Activated naive CD4-positive, alpha-beta T cell treated with anti-CD3 and anti-CD28 coated beads for 36 hours (primary cell): ENCODE measurements around the gene TAX1BP1. TPM values are rescaled to one million over a fixed set of nuclear protein-coding genes. Genes with fewer than 3 reads are reported as not detected.
A peak's percentile ranks its signal among the peaks of the same experiment; 100 is the strongest.
"Not testable (repeated sequence)": the region's sequence is repeated elsewhere in the genome, so short reads cannot be mapped to it uniquely, and the experiment has no call there.

Experiments used
- CTCF ChIA-PET: fragments of 350-600 bp; sonication (Branson Sonifier 250); formaldehyde crosslinking; loops from one replicate; lab custom pipeline; 2021; ENCODE audit warnings: antibody characterized with exemption; lab: Charles Lee
- DNase-seq: peaks from one replicate; pipeline ENCODE4 v3.0.0-alpha.2; 2020
- H3K27ac Mint-ChIP-seq: one replicate; pipeline ENCODE4 v1.8.0; 2021; ENCODE audit warnings: mild to moderate bottlenecking, mixed read lengths
- H3K27me3 Mint-ChIP-seq: one replicate; pipeline ENCODE4 v1.8.0; 2021; ENCODE audit warnings: low read depth, mixed read lengths
- H3K36me3 Mint-ChIP-seq: one replicate; pipeline ENCODE4 v1.8.0; 2021; ENCODE audit warnings: low read depth, mixed read lengths
- H3K4me1 Mint-ChIP-seq: one replicate; pipeline ENCODE4 v1.8.0; 2021; ENCODE audit warnings: low read depth, mixed read lengths
- H3K4me3 Mint-ChIP-seq: one replicate; pipeline ENCODE4 v1.8.0; 2021; ENCODE audit warnings: mild to moderate bottlenecking, moderate library complexity, mixed read lengths
- H3K9me3 Mint-ChIP-seq: one replicate; pipeline ENCODE4 v1.8.0; 2021; ENCODE audit warnings: mixed read lengths
- intact Hi-C: fragments of 100-400 bp; cut with micrococcal nuclease; formaldehyde crosslinking; loops from one replicate; pipeline ENCODE4 v1.15.1; 2023
- total RNA-seq, 2 experiments: library from RNA; stranded (reverse); gene quantifications; one replicate each; pipeline ENCODE4 v1.2.3, GENCODE V29; 2021

Gene TAX1BP1
- total RNA-seq, 2 experiments from 2014 or later, result 84.1 to 87.9 TPM

GRCh38 chr7:27742091-27742710 lies 2.2 kb downstream of the TAX1BP1 start:
- H3K27me3 Mint-ChIP-seq, H3K4me3 Mint-ChIP-seq, H3K36me3 Mint-ChIP-seq, DNase-seq, H3K27ac Mint-ChIP-seq, CTCF ChIA-PET, H3K9me3 Mint-ChIP-seq: not testable (repeated sequence)
- intact Hi-C loops, result loop anchor here (5.0 to 10.0 kb wide), 2 partner anchors 280 to 353 kb away; no protein-coding TSS in a partner anchor
- peaks cover 46% of the 10 kb centered on the region for H3K4me1 Mint-ChIP-seq

GRCh38 chr7:27745064-27745583 lies 5.2 kb downstream of the TAX1BP1 start:
- H3K4me1 Mint-ChIP-seq, result peaks cover 51% of the 10 kb centered on the region
- CTCF ChIA-PET, result interaction anchor here (0.6 to 2.8 kb wide), 12 partner anchors 21 to 275 kb away, joined by 3 to 14 read pairs (median 4); no protein-coding TSS in a partner anchor
- H3K27ac Mint-ChIP-seq, result no peak overlapping the region
- H3K9me3 Mint-ChIP-seq, result no peaks in the 10 kb centered on the region
- intact Hi-C loops, result loop anchor here (1.0 to 10.0 kb wide), 2 partner anchors 176 to 350 kb away; no protein-coding TSS in a partner anchor
- H3K27me3 Mint-ChIP-seq, result no peaks in the 10 kb centered on the region
- H3K36me3 Mint-ChIP-seq, result peaks cover 13% of the 10 kb centered on the region
- no peak overlapping the region for H3K4me3 Mint-ChIP-seq
- peak; percentile 5 for DNase-seq

GRCh38 chr7:27746486-27746885 lies 6.5 kb downstream of the TAX1BP1 start:
- peaks cover 14% of the 10 kb centered on the region for H3K36me3 Mint-ChIP-seq
- intact Hi-C loops, result loop anchor here (10.0 kb wide), 1 partner anchor 348 kb away; no protein-coding TSS in a partner anchor
- CTCF ChIA-PET, result interaction anchor here (0.7 to 2.8 kb wide), 4 partner anchors 15 to 274 kb away, joined by 3 to 14 read pairs (median 5); no protein-coding TSS in a partner anchor
- no peaks in the 10 kb centered on the region for H3K9me3 Mint-ChIP-seq
- H3K27me3 Mint-ChIP-seq, result no peaks in the 10 kb centered on the region
- H3K27ac Mint-ChIP-seq, result no peak overlapping the region
- no peak for DNase-seq
- H3K4me3 Mint-ChIP-seq, result no peak overlapping the region
- H3K4me1 Mint-ChIP-seq, result peaks cover 43% of the 10 kb centered on the region

GRCh38 chr7:27746978-27747377 lies 7.0 kb downstream of the TAX1BP1 start:
- Mint-ChIP-seq H3K36me3 (peaks cover 15% of the 10 kb centered on the region), H3K4me3 (no peak overlapping the region), H3K4me1 (peaks cover 38% of the 10 kb centered on the region), H3K27ac (no peak overlapping the region), H3K27me3 (no peaks in the 10 kb centered on the region), H3K9me3 (no peaks in the 10 kb centered on the region)
- CTCF ChIA-PET, result no interaction called here
- DNase-seq, result no peak
- intact Hi-C loops, result loop anchor here (10.0 kb wide), 1 partner anchor 348 kb away; no protein-coding TSS in a partner anchor

DNA sequence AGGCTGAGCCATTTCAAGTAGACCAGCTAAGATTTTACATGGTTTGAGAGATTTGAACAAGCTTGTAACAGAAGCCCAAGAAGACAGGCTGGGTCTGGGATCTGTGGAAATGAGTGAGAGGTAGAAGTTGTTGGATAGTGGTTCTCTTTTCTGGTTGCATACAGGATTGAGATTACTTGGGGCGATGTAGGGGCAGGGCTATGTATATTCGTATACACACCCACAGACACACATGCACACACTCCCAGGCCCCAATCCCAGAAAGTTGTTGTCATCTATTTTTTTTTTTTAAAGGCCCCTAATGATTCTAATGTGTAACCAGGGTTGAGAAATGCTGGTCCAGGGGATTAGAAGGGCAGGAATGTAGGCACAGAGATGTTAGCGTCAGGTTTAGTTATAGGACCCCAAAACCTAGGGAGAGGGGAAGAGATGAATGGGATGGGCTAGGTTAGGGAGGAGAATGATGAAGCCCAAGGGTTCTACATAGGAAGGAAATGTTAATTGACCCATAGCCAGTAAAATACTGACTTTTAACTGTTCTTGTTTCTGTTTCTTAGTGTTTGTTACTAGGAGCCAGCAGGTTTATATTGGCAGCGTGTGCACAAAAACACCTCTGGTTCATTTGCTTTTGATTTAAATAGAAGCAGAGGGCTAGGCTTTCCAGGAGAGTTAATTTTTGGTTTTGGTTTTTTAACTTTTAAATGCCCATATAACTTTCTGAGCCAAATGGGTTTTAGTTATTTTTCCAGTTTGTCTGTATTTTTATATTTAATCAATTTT lies 7.8 kb downstream of the TAX1BP1 start:
- H3K9me3 Mint-ChIP-seq, result no peaks in the 10 kb centered on the region

DNA sequence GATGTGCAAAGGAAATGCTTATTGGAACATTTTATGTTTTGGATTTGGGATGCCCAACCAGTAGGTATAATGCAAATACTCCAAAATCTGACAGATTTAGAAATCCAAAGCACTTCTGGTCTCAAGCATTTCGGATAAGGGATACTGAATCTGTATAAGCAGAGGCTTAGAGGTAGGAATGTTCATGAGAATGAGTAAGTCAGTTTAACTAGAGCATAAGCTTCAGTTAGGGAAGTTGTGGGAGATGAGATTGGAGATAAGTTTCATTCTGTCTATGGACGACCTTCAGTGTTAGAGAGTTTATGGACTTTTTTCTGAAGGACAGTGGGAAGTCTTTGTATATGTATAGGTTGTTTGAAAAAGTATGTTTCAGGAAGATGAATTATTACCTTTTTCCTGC lies 10.4 kb downstream of the TAX1BP1 start:
- DNase-seq, result no peak
- CTCF ChIA-PET, result no interaction called here
- no peak overlapping the region for H3K27ac Mint-ChIP-seq
- no peak overlapping the region for H3K4me3 Mint-ChIP-seq
- H3K27me3 Mint-ChIP-seq, result no peaks in the 10 kb centered on the region
- no peaks in the 10 kb centered on the region for H3K9me3 Mint-ChIP-seq
- intact Hi-C loops, result no loop called here
- H3K4me1 Mint-ChIP-seq, result peaks cover 34% of the 10 kb centered on the region
- peaks cover 24% of the 10 kb centered on the region for H3K36me3 Mint-ChIP-seq

More for the DNA sequence above, 7.8 kb downstream of the TAX1BP1 start:
- intact Hi-C loops, result loop anchor here (10.0 kb wide), 1 partner anchor 347 kb away; no protein-coding TSS in a partner anchor
- Mint-ChIP-seq H3K4me1 (peaks cover 32% of the 10 kb centered on the region), H3K27ac (no peak overlapping the region), H3K4me3 (no peak overlapping the region), H3K27me3 (no peaks in the 10 kb centered on the region), H3K36me3 (peaks cover 17% of the 10 kb centered on the region)
- CTCF ChIA-PET, result no interaction called here
- DNase-seq, result no peak

DNA sequence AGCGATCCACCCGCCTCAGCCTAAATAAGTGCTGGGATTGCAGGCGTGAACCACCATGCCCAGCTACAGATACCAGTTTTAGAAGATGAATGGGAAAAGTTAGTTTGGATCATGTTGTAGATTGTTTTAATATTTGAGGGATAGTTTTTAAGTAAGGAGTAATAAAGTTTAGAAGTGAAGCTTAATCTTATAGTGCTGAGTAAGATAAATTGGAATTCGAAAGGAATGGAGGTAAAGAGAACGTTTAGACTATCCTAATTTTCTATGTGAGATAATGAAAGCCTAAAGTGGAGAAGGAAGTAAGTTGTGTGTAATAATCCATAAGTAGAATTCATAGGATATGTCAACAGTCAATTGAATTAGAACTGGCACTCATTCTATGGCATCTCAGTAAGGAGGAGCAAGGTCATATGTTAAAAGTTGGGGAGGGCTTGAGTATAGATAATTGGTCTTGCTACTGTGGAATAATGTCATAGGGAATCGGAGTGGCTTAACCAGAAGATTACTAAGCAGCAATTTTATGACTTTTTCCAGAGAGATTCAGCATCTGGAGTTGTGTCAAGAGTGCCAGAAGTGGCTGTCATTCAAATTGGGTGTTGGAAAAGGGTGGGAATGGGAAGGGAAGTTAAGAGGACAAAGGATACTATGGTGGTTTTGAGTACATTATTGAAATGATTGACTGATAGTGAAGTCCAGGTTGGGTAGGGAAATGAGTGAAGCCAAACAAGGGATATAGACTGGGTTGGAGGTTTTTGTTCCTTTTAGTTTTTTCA lies 12.1 kb downstream of the TAX1BP1 start:
- Mint-ChIP-seq H3K27me3 (no peaks in the 10 kb centered on the region), H3K36me3 (peaks cover 32% of the 10 kb centered on the region), H3K4me3 (no peak overlapping the region), H3K4me1 (peaks cover 32% of the 10 kb centered on the region), H3K27ac (no peak overlapping the region), H3K9me3 (no peaks in the 10 kb centered on the region)
- no peak for DNase-seq
- intact Hi-C loops, result no loop called here
- CTCF ChIA-PET, result interaction anchor here (0.6 kb wide), 1 partner anchor 1807 kb away, joined by 3 read pairs; no protein-coding TSS in a partner anchor

DNA sequence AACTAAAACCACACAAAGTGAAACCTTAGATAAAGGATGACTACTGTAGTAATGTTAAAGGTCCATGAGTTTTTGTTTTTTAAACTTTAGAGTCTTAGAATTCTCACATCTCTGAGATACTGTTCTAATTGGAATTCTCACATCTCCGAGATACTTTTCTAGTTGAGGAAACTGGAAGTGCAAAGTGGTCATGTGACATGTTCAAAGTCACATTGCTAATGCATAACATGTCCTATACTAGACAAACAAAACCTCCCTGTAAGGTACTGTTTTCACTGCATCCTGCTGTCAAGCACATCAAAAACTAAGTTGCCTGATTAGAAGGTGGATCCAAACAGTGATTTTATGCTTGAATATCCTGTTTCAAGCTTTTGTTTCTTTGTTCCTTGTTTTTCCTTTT lies 13.9 kb downstream of the TAX1BP1 start:
- peaks cover 37% of the 10 kb centered on the region for H3K36me3 Mint-ChIP-seq
- peaks cover 31% of the 10 kb centered on the region for H3K4me1 Mint-ChIP-seq
- no peak overlapping the region for H3K4me3 Mint-ChIP-seq
- H3K9me3 Mint-ChIP-seq, result no peaks in the 10 kb centered on the region
- no peak overlapping the region for H3K27ac Mint-ChIP-seq
- CTCF ChIA-PET, result no interaction called here
- intact Hi-C loops, result no loop called here
- H3K27me3 Mint-ChIP-seq, result no peaks in the 10 kb centered on the region
- no peak for DNase-seq

GRCh38 chr7:27756298-27756697 lies 16.3 kb downstream of the TAX1BP1 start:
- H3K4me1 Mint-ChIP-seq, result peaks cover 31% of the 10 kb centered on the region
- H3K9me3 Mint-ChIP-seq, result no peaks in the 10 kb centered on the region
- peaks cover 34% of the 10 kb centered on the region for H3K36me3 Mint-ChIP-seq
- no peak overlapping the region for H3K27ac Mint-ChIP-seq
- CTCF ChIA-PET, result no interaction called here
- H3K4me3 Mint-ChIP-seq, result no peak overlapping the region
- H3K27me3 Mint-ChIP-seq, result no peaks in the 10 kb centered on the region
- no peak for DNase-seq
- intact Hi-C loops, result no loop called here

GRCh38 chr7:27759491-27759890 lies 19.5 kb downstream of the TAX1BP1 start:
- Mint-ChIP-seq H3K9me3 (no peaks in the 10 kb centered on the region), H3K27me3 (no peaks in the 10 kb centered on the region), H3K27ac (no peak overlapping the region), H3K4me1 (peaks cover 37% of the 10 kb centered on the region), H3K36me3 (peaks cover 35% of the 10 kb centered on the region), H3K4me3 (no peak overlapping the region)
- intact Hi-C loops, result no loop called here
- CTCF ChIA-PET, result no interaction called here
- DNase-seq, result no peak

DNA sequence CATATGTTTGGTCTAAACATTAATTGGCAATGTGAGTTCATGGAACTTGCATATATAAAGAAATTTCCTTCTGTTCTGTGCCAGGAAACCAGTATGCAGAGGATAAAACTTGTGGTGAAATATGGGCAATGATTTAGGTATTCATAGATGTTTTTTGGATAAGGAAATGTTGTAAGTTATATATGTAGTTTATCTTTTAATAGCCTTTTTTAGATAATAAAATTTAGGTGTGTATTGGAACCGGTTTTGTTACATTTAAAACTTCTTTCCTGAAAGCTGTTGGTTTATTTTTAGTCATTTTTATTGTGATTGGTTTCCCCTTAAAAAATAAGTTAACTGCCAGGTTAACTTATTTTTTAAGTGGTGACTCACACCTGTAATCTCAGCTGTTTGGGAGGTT lies 22.1 kb downstream of the TAX1BP1 start:
- no peak overlapping the region for H3K4me3 Mint-ChIP-seq
- H3K9me3 Mint-ChIP-seq, result no peaks in the 10 kb centered on the region
- no peak overlapping the region for H3K27ac Mint-ChIP-seq
- CTCF ChIA-PET, result interaction anchor here (0.6 kb wide), 1 partner anchor 39 kb away, joined by 3 read pairs; no protein-coding TSS in a partner anchor
- DNase-seq, result no peak
- intact Hi-C loops, result no loop called here
- peaks cover 28% of the 10 kb centered on the region for H3K36me3 Mint-ChIP-seq
- H3K4me1 Mint-ChIP-seq, result peaks cover 29% of the 10 kb centered on the region
- H3K27me3 Mint-ChIP-seq, result no peaks in the 10 kb centered on the region
